BJ (cell line): ENCODE measurements around the gene SHMT1. TPM values are rescaled to one million over a fixed set of nuclear protein-coding genes. Genes with fewer than 3 reads are reported as not detected.
"Not testable (repeated sequence)": the region's sequence is repeated elsewhere in the genome, so short reads cannot be mapped to it uniquely, and the experiment has no call there.

Experiments used
- CTCF ChIA-PET: fragments of 350-600 bp; formaldehyde crosslinking; extraction: SDS; loops from one replicate; lab custom pipeline; 2021; ENCODE audit warnings: antibody characterized with exemption, inconsistent platforms; lab: Yijun Ruan, JAX
- POLR2A ChIA-PET: fragments of 300-600 bp; sonication (Branson Sonifier 250); formaldehyde crosslinking; extraction: SDS; loops from one replicate; lab custom pipeline; 2021; ENCODE audit warnings: antibody characterized with exemption; lab: Charles Lee
- DNase-seq: peaks from one replicate; pipeline ENCODE4 v3.0.0-alpha.2; 2011; ENCODE audit warnings: low read depth
- H3K27me3 ChIP-seq: 2 replicates; pipeline ENCODE4 v1.6.0; 2011; ENCODE audit warnings: low read length; ENCODE audit not compliant: control insufficient read depth, insufficient read depth
- H3K36me3 ChIP-seq: 2 replicates; pipeline ENCODE4 v1.5.1; 2011; ENCODE audit warnings: low read length; ENCODE audit not compliant: control insufficient read depth, insufficient read depth
- H3K4me3 ChIP-seq: 2 replicates; pipeline ENCODE4 v1.5.1; 2011; ENCODE audit warnings: low read depth, mild to moderate bottlenecking, control low read depth, low read length
- polyA plus RNA-seq: library from polyadenylated mRNA; depleted of rRNA; stranded (reverse); fragments of >200 nt; gene quantifications from 2 replicates; pipeline ENCODE4 v1.2.3, GENCODE V29; 2011
- TF ChIP-seq, protein P1 (sequence below): IDR thresholded peaks from 2 replicates; pipeline ENCODE4 v1.5.1; 2011; ENCODE audit warnings: low read depth, mild to moderate bottlenecking, control low read depth, inconsistent platforms, low read length, moderate library complexity; ENCODE audit not compliant: insufficient read depth

SHMT1 gene
- polyA plus RNA-seq, 1 experiment: 5.9 TPM

DNA sequence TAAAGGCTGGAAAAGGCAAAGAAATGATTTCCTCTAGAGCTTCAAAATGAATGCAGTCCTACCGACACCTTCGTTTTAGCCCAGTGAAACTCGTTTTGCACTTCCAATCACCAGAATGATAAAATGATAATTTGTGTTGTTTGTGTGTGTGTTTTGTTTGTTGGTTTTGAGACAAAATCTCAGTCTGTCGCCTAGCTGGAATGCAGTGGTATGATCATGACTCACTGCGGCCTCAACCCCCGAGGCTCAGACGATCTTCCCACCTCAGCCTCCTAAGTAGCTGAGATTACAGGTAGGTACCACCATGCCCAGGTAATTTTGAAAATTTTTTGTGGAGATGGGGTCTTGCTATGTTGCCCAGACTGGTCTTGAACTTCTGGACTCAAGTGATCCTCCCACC lies 10.9 kb upstream of the SHMT1 start:
- Histone ChIP-seq H3K4me3 (no peak overlapping the region), H3K27me3 (no peaks in the 10 kb centered on the region), H3K36me3 (no peaks in the 10 kb centered on the region)
- TF ChIP-seq, protein P1, sequence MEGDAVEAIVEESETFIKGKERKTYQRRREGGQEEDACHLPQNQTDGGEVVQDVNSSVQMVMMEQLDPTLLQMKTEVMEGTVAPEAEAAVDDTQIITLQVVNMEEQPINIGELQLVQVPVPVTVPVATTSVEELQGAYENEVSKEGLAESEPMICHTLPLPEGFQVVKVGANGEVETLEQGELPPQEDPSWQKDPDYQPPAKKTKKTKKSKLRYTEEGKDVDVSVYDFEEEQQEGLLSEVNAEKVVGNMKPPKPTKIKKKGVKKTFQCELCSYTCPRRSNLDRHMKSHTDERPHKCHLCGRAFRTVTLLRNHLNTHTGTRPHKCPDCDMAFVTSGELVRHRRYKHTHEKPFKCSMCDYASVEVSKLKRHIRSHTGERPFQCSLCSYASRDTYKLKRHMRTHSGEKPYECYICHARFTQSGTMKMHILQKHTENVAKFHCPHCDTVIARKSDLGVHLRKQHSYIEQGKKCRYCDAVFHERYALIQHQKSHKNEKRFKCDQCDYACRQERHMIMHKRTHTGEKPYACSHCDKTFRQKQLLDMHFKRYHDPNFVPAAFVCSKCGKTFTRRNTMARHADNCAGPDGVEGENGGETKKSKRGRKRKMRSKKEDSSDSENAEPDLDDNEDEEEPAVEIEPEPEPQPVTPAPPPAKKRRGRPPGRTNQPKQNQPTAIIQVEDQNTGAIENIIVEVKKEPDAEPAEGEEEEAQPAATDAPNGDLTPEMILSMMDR: no peak
- CTCF ChIA-PET: interaction anchor here (0.8 kb wide), 1 partner anchor 11 kb away, joined by 3 read pairs; no protein-coding TSS in a partner anchor
- POLR2A ChIA-PET: no interaction called here
- DNase-seq: no peak

DNA sequence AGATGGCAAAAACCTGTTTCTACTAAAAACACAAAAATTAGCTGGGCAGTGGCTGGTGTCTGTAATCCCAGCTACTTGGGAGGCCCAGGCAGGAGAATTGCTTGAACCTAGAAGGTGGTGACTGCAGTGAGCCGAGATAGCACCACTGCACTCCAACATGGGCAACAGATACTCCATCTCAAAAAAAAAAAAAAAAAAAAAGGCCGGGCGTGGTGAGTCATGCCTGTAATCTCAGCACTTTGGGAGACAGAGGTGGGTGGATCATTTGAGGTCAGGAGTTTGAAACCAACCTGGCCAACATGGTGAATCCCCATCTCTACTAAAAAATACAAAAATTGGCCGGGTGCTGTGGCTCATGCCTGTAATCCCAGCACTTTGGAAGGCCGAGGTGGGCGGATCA lies 9.8 kb upstream of the SHMT1 start:
- H3K27me3 ChIP-seq, POLR2A ChIA-PET, DNase-seq, H3K4me3 ChIP-seq, H3K36me3 ChIP-seq, CTCF ChIA-PET: not testable (repeated sequence)

DNA sequence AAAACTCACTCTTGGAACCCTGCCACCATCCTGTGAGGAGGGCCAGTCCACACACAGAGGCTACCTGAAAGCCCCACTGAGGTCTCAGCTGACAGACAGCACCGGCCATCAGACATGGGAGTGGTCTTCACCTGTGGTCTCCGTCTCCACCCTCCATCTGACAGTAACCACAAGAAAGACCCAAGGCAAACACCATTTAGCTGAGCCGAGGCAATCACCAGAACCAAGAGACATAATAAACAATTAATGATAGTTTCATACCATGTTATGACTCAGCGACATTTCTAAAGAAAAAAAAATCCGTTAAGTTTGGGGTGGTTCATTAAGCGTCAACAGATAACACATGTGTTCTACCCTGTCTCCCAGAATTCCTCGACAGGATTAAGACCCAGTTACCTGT lies 8.1 kb upstream of the SHMT1 start:
- TF ChIP-seq, protein P1: no peak
- Histone ChIP-seq H3K27me3 (peaks cover 2% of the 10 kb centered on the region; the same call in 1 of the 2 replicates), H3K36me3 (no peaks in the 10 kb centered on the region), H3K4me3 (no peak overlapping the region)
- DNase-seq: no peak
- CTCF ChIA-PET: no interaction called here
- POLR2A ChIA-PET: no interaction called here

DNA sequence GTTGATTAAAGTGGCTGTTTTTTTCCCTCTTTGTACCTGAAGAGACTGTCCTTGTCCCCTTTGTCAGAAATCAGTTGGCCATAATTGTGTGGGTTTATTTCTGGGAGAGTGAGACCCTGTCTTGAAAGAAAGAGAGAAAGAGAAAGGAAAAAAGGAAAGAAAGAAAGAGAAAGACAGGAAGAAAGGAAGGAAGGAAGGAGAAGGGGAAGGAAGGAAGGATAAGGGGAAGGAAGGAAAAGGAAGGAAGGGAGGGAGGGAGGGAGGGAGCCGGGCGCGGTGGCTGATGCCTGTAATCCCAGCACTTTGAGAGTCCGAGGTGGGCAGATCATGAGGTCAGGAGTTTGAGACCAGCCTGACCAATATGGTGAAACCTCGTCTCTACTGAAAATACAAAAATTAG lies 7.4 kb upstream of the SHMT1 start:
- TF ChIP-seq, protein P1: no peak
- Histone ChIP-seq H3K27me3 (peaks cover 2% of the 10 kb centered on the region; the same call in 1 of the 2 replicates), H3K36me3 (no peaks in the 10 kb centered on the region), H3K4me3 (no peak overlapping the region)
- ChIA-PET POLR2A (no interaction called here), CTCF (no interaction called here)
- no peak for DNase-seq

DNA sequence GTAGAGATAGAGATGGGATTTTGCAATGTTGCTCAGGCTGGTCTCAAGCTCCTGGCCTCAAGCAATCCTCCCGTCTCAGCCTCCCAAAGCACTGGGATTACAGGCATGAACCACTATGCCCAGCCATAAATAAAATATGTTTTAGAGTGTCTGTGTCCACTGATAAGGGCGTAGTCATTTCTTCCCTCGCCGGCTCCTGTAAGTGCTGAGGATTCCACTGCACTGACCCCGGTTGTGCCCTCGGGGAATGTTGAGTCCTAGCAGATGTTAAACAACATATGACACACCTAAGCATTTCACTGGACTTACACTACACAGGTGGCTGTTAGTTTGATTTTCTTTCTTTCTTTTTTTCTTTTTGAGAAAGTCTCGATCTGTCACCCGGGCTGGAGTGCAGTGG lies 5.6 kb upstream of the SHMT1 start:
- Histone ChIP-seq H3K4me3 (no peak overlapping the region), H3K27me3 (peaks cover 2% of the 10 kb centered on the region; the same call in 1 of the 2 replicates), H3K36me3 (no peaks in the 10 kb centered on the region)
- ChIA-PET POLR2A (no interaction called here), CTCF (no interaction called here)
- no peak for DNase-seq
- TF ChIP-seq, protein P1: no peak

DNA sequence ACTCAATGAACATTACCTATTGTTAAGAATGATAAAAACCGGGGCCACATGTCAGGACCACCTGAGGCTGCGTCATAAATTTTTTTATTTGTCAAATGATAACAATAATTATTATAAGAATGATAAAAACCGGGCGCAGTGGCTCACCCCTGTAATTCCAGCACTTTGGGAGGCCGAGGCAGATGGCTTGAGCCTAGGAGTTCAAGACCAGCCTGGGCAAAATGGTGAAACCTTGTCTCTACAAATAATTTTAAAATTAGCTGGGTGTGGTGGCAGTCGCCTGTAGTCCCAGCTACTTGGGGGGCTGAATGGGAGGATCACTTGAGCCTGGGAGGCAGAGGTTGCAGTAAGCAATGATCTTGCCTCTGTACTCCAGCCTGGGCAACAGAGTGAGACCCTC lies 816 bp upstream of the SHMT1 start:
- TF ChIP-seq, protein P1: no peak
- no peaks in the 10 kb centered on the region for H3K36me3 ChIP-seq
- ChIA-PET POLR2A (no interaction called here), CTCF (no interaction called here)
- peaks cover 2% of the 10 kb centered on the region; the same call in 1 of the 2 replicates for H3K27me3 ChIP-seq
- no peak for DNase-seq
- H3K4me3 ChIP-seq: no peak overlapping the region
